ENCODE data around the gene RND3.

The RND3 gene

GRCh38 chr2:150479075-150479915 is 8.2 kb downstream of the RND3 start:
- in situ Hi-C loops (cut with HindIII; ENCODE audit: low pct_ligation_motif_present, low pct_unique_long_range_greater_than_20kb, low sequenced_read_pairs), result no loop called here
- no peak for DNase-seq

GRCh38 chr2:150478200-150478974 is 9.1 kb downstream of the RND3 start:
- in situ Hi-C loops (cut with HindIII; ENCODE audit: low pct_ligation_motif_present, low pct_unique_long_range_greater_than_20kb, low sequenced_read_pairs), result no loop called here
- peak; percentile 57 for DNase-seq

- in situ Hi-C loops (cut with HindIII; ENCODE audit: low pct_ligation_motif_present, low pct_unique_long_range_greater_than_20kb, low sequenced_read_pairs), result no loop called here
These were observed 10.1 kb downstream of the RND3 start for GRCh38 chr2:150477347-150477746.

GRCh38 chr2:150476809-150477302 is 10.6 kb downstream of the RND3 start:
- DNase-seq, result no peak
- in situ Hi-C loops (cut with HindIII; ENCODE audit: low pct_ligation_motif_present, low pct_unique_long_range_greater_than_20kb, low sequenced_read_pairs), result no loop called here

More at GRCh38 chr2:150477347-150477746, 10.1 kb downstream of the RND3 start:
- no peak for DNase-seq

DNA sequence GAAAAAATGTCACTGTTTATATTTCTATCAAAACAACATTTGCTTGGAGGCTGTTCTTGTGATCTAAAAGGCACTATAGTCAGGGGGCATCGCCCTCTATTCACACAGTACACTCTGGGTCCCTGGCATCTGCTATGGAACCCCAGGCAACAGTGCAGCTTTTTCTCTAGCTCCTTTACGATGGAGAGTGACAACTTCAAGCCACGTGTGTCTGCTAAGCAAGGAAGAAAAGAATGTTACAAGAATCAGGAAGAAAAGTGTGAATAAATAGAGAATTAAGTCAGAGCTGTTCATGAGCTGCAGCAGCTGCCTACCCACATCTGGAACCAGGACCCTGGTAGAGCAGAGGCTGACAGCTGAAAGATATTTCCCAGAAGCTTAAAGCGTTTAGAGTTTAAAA is 11.2 kb downstream of the RND3 start:
- in situ Hi-C loops (cut with HindIII; ENCODE audit: low pct_ligation_motif_present, low pct_unique_long_range_greater_than_20kb, low sequenced_read_pairs), result no loop called here
- no peak for DNase-seq

- in situ Hi-C loops (cut with HindIII; ENCODE audit: low pct_ligation_motif_present, low pct_unique_long_range_greater_than_20kb, low sequenced_read_pairs), result no loop called here
- DNase-seq, result no peak
These were observed 11.8 kb downstream of the RND3 start for GRCh38 chr2:150475479-150476250.

DNA sequence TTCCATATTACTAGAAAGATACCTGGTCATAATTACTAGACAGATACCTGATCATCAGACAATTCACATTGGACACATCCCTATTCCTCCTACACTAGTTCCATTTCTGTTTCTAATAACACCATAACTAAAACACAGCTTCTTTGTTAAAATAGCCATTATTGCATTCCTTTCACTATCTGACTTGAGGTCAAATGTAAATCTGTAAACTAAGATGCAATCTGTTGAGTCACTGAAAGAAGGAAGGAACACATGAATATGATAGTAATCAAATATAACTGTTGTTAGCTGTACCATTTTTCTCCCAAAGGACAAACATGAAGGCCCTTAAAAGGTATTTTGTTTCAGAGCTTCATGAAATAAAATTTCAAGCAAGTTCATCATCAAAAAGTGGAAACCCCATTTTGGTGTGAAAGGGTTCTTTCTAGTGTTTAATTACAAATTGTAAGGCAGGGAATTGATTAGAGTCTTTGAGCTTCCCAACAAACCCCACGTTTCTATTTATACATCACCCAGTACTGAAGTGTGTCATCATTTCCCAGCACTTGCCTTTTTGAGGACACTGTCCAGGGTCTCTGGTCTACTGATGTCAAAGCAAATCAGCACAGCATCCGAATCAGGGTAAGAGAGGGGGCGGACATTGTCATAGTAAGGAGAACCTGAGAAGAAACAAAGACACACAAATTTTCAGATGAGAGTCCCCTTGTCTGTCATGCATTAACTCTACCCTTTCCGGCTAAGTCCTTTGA is 13.0 kb downstream of the RND3 start:
- in situ Hi-C loops (cut with HindIII; ENCODE audit: low pct_ligation_motif_present, low pct_unique_long_range_greater_than_20kb, low sequenced_read_pairs), result no loop called here
- DNase-seq, result no peak

- DNase-seq, result no peak
- in situ Hi-C loops (cut with HindIII; ENCODE audit: low pct_ligation_motif_present, low pct_unique_long_range_greater_than_20kb, low sequenced_read_pairs), result no loop called here
These were observed 13.7 kb downstream of the RND3 start for GRCh38 chr2:150473767-150474166.

- DNase-seq, result peak; percentile 38
- in situ Hi-C loops (cut with HindIII; ENCODE audit: low pct_ligation_motif_present, low pct_unique_long_range_greater_than_20kb, low sequenced_read_pairs), result no loop called here
These were observed 15.0 kb downstream of the RND3 start for GRCh38 chr2:150472511-150472899.

DNA sequence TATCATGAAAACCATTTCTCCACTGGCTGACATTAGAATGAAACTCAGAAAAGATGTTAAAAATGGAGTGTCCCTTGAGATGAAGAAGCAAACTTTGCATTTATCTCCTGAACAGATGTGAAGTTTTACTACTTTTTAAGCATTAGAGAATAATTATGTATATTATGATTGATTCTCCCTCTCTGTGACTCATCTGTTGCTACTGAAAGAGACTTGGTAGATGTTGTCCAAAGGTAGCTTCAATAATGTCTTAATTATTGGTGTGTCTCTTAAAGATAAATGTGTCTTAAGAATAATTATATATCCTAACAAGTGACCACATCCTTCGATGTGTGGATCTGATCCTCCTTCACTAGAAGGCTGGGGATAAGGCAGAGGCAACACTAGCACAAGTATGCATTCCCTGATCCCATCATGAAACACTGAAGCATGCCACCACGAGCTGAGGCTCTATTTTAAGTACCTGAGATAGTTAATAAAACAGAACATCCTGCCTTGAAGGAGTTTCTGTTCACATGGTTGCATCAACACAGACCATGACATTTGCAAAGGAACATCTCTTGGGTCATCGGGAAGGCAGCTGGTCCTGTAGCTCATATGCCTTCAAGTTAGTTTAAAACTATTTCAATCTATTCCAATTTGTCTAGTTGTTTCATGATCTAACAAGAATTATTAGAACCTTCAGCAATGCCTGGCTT is 15.5 kb downstream of the RND3 start:
- in situ Hi-C loops (cut with HindIII; ENCODE audit: low pct_ligation_motif_present, low pct_unique_long_range_greater_than_20kb, low sequenced_read_pairs), result no loop called here
- DNase-seq, result no peak

DNA sequence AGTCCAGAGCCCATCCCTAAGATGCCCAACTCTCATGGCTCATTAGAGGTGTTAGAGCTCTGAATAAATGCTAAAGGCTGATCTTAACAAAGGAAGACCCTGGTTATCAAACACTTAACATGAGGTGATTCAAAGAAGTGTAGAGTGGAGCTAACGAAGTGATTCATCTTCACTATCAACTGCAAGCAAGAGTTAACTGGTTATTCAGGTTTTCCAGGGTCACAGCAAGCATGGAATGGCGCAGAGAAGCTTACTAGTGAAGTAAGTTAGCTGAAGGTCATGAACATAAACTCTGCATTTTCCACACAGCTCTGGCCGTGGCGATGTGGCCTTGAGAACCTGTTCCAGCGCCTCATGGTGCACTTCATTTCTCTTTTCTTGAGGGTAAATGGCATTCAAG is 17.0 kb downstream of the RND3 start:
- in situ Hi-C loops (cut with HindIII; ENCODE audit: low pct_ligation_motif_present, low pct_unique_long_range_greater_than_20kb, low sequenced_read_pairs), result no loop called here

GRCh38 chr2:150469706-150470274 is 17.7 kb downstream of the RND3 start:
- in situ Hi-C loops (cut with HindIII; ENCODE audit: low pct_ligation_motif_present, low pct_unique_long_range_greater_than_20kb, low sequenced_read_pairs), result no loop called here
- no peak for DNase-seq

More for the DNA sequence above, 17.0 kb downstream of the RND3 start:
- no peak for DNase-seq

GRCh38 chr2:150468350-150468960 is 19.0 kb downstream of the RND3 start:
- no peak for DNase-seq
- in situ Hi-C loops (cut with HindIII; ENCODE audit: low pct_ligation_motif_present, low pct_unique_long_range_greater_than_20kb, low sequenced_read_pairs), result no loop called here

DNA sequence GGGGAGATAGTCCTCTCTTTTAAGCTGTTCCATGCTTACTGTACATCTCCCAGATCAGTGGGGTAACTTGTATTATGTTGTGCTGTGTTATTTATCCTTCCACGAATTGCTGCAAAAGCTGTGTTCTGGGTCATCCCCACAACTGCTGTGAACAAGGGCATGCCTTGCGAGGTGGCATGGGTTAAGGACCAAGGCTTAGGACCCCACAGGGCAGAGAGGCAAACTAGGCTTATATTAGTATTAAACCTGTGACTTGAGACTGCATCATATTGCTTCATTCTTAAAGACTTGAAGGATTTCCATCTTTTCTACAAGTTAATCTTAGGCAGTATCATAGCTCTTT is 19.9 kb downstream of the RND3 start:
- in situ Hi-C loops (cut with HindIII; ENCODE audit: low pct_ligation_motif_present, low pct_unique_long_range_greater_than_20kb, low sequenced_read_pairs), result no loop called here
- no peak for DNase-seq

GRCh38 chr2:150466741-150467620 is 20.5 kb downstream of the RND3 start:
- no peak for DNase-seq
- in situ Hi-C loops (cut with HindIII; ENCODE audit: low pct_ligation_motif_present, low pct_unique_long_range_greater_than_20kb, low sequenced_read_pairs), result no loop called here
